ENCODE data around the gene SLIT3. TPM values are rescaled to one million over a fixed set of nuclear protein-coding genes. Genes with fewer than 3 reads are reported as not detected.

Gene SLIT3
- total and polyA plus RNA-seq, 2 donors from 2014 or later = 14.5 to 54.1 TPM

- H3K4me3 ChIP-seq (ENCODE audit: low read length in 3 of 3) = no peak overlapping the region
- no peaks in the 10 kb centered on the region for H3K36me3 ChIP-seq (ENCODE audit: control insufficient read depth in 2 of 3, insufficient read depth in 3 of 3, low read length in 3 of 3)
- peaks cover 14 to 30% (median 16%) of the 10 kb centered on the region in 3 donors for H3K4me1 ChIP-seq (ENCODE audit: control insufficient read depth in 2 of 3, insufficient read depth in 2 of 3, low read depth in 1 of 3, low read length in 3 of 3)
- H3K9me3 ChIP-seq (ENCODE audit: control insufficient read depth in 2 of 3, insufficient read depth in 1 of 3, low read length in 3 of 3) = no peaks in the 10 kb centered on the region
- intact Hi-C loops (cut with DNase I) = loop anchor here (10.0 kb wide), 1 partner anchor 51 kb away; no protein-coding TSS in a partner anchor
- peak overlapping the region in 1 of 2 donors; percentile 24 for H3K27ac ChIP-seq (ENCODE audit: low read depth in 2 of 2, low read length in 2 of 2)
- FAIRE-seq (no peak), DNase-seq (peak in 1 of 5 donors; percentile 49)
- no peaks in the 10 kb centered on the region for H3K27me3 ChIP-seq (ENCODE audit: control insufficient read depth, insufficient read depth, low read length)
- TF ChIP-seq, protein P1, sequence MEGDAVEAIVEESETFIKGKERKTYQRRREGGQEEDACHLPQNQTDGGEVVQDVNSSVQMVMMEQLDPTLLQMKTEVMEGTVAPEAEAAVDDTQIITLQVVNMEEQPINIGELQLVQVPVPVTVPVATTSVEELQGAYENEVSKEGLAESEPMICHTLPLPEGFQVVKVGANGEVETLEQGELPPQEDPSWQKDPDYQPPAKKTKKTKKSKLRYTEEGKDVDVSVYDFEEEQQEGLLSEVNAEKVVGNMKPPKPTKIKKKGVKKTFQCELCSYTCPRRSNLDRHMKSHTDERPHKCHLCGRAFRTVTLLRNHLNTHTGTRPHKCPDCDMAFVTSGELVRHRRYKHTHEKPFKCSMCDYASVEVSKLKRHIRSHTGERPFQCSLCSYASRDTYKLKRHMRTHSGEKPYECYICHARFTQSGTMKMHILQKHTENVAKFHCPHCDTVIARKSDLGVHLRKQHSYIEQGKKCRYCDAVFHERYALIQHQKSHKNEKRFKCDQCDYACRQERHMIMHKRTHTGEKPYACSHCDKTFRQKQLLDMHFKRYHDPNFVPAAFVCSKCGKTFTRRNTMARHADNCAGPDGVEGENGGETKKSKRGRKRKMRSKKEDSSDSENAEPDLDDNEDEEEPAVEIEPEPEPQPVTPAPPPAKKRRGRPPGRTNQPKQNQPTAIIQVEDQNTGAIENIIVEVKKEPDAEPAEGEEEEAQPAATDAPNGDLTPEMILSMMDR (IDR thresholded peaks at IDR 0.05; ENCODE audit: borderline replicate concordance, extremely low read depth, insufficient read depth) = no peak
- H3K9ac ChIP-seq (ENCODE audit: low read length in 3 of 3) = no peak overlapping the region
Observed at GRCh38 chr5:169065400-169065799, 235.5 kb downstream of the SLIT3 start.

GRCh38 chr5:169064093-169064492 lies 236.8 kb downstream of the SLIT3 start:
- H3K4me1 ChIP-seq (ENCODE audit: control insufficient read depth in 2 of 3, insufficient read depth in 2 of 3, low read depth in 1 of 3, low read length in 3 of 3) = peaks cover 12 to 19% (median 16%) of the 10 kb centered on the region in 3 donors
- intact Hi-C loops (cut with DNase I) = loop anchor here (10.0 kb wide), 1 partner anchor 49 kb away; no protein-coding TSS in a partner anchor
- TF ChIP-seq, protein P1 (IDR thresholded peaks at IDR 0.05; ENCODE audit: borderline replicate concordance, extremely low read depth, insufficient read depth) = no peak
- H3K27me3 ChIP-seq (ENCODE audit: control insufficient read depth, insufficient read depth, low read length) = no peaks in the 10 kb centered on the region
- H3K27ac ChIP-seq (ENCODE audit: low read depth in 2 of 2, low read length in 2 of 2) = no peak overlapping the region
- DNase-seq (peak in 3 of 5 donors; percentile 65 to 94 (median 86)), FAIRE-seq (no peak)
- H3K9me3 ChIP-seq (ENCODE audit: control insufficient read depth in 2 of 3, insufficient read depth in 1 of 3, low read length in 3 of 3) = no peaks in the 10 kb centered on the region
- H3K36me3 ChIP-seq (ENCODE audit: control insufficient read depth in 2 of 3, insufficient read depth in 3 of 3, low read length in 3 of 3) = no peaks in the 10 kb centered on the region
- no peak overlapping the region for H3K4me3 ChIP-seq (ENCODE audit: low read length in 3 of 3)
- H3K9ac ChIP-seq (ENCODE audit: low read length in 3 of 3) = no peak overlapping the region

DNA sequence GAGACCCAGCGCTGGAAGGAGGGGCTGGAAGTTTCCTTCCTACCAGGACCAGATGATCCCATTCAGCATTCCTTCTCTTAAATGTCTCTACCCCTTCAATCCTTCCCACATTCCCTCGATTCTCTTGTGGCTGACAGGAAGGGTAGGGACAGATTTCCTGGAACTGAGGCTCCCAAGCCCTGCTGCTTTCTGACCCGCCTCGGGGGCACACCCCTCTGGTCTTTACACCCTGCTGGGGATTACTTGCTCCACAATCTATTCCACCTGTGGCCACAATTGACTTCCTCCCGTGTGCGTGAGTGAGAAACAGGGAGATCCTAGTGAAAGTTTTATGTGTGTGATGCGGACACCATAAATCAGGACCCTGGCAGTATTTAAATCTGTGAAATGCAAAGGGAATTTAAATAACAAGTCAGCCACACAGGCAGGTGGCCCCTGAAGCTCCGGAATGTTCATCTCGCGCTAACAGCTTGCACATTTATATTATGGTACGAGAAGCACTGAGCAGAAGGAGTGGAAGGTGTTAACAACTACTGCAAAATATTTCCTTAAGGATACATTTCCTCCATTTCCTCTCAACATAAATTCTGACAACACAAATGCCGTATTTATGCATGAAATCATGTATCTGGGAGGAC lies 237.5 kb downstream of the SLIT3 start:
- no peak overlapping the region for H3K4me3 ChIP-seq (ENCODE audit: low read length in 3 of 3)
- TF ChIP-seq, protein P1 (IDR thresholded peaks at IDR 0.05; ENCODE audit: borderline replicate concordance, extremely low read depth, insufficient read depth) = no peak
- no peaks in the 10 kb centered on the region for H3K9me3 ChIP-seq (ENCODE audit: control insufficient read depth in 2 of 3, insufficient read depth in 1 of 3, low read length in 3 of 3)
- H3K27ac ChIP-seq (ENCODE audit: low read depth in 2 of 2, low read length in 2 of 2) = no peak overlapping the region
- no peaks in the 10 kb centered on the region for H3K27me3 ChIP-seq (ENCODE audit: control insufficient read depth, insufficient read depth, low read length)
- H3K9ac ChIP-seq (ENCODE audit: low read length in 3 of 3) = no peak overlapping the region
- intact Hi-C loops (cut with DNase I) = loop anchor here (10.0 kb wide), 1 partner anchor 49 kb away; no protein-coding TSS in a partner anchor
- no peaks in the 10 kb centered on the region for H3K36me3 ChIP-seq (ENCODE audit: control insufficient read depth in 2 of 3, insufficient read depth in 3 of 3, low read length in 3 of 3)
- FAIRE-seq = no peak
- peak in 3 of 5 donors; percentile 45 to 64 (median 58) for DNase-seq
- peaks cover 12 to 19% (median 16%) of the 10 kb centered on the region in 3 donors for H3K4me1 ChIP-seq (ENCODE audit: control insufficient read depth in 2 of 3, insufficient read depth in 2 of 3, low read depth in 1 of 3, low read length in 3 of 3)
